ENCODE results near the gene VIPR2.
"Not testable (repeated sequence)": the region's sequence is repeated elsewhere in the genome, so short reads cannot be mapped to it uniquely, and the experiment has no call there.

VIPR2 gene

GRCh38 chr7:159179241-159179640, 34.6 kb upstream of the VIPR2 start:
- in situ Hi-C loops (cut with HindIII; ENCODE audit: low sequenced_read_pairs) = no loop called here
- TF ChIP-seq CTCF (IDR thresholded peaks at IDR 0.05; ENCODE audit: low read depth, low read length, missing control alignments) = no peak

GRCh38 chr7:159177284-159177953, 32.8 kb upstream of the VIPR2 start:
- in situ Hi-C loops (cut with HindIII; ENCODE audit: low sequenced_read_pairs) = no loop called here
- no peak for TF ChIP-seq CTCF (IDR thresholded peaks at IDR 0.05; ENCODE audit: low read depth, low read length, missing control alignments)
- no peak for DNase-seq (ENCODE audit: low read depth)
- H3K4me3 ChIP-seq (ENCODE audit: low read depth, low read length) = no peak overlapping the region

More at GRCh38 chr7:159179241-159179640, 34.6 kb upstream of the VIPR2 start:
- no peak for DNase-seq (ENCODE audit: low read depth)
- H3K4me3 ChIP-seq (ENCODE audit: low read depth, low read length) = no peak overlapping the region

DNA sequence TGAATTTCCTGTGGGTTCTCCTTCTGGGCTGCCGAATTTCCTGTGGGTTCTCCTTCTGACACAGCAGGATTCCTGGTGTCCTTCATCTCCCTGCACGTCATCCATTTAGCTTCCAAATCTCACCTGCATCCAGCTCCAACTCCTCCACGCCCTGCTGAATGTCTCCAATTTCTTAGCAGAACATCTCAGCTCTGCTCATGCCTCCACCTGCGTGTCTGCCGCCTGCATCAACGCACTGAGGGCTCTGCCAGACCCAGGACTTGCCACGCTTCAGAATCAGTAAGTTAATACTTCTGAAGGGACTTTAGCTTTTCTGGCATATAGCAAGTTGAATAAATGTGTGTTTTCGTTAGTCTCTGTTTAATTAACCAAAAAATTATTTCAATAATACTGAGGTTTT, 31.1 kb upstream of the VIPR2 start:
- no peak overlapping the region for H3K4me3 ChIP-seq (ENCODE audit: low read depth, low read length)
- in situ Hi-C loops (cut with HindIII; ENCODE audit: low sequenced_read_pairs) = no loop called here
- TF ChIP-seq CTCF (IDR thresholded peaks at IDR 0.05; ENCODE audit: low read depth, low read length, missing control alignments) = no peak
- DNase-seq (ENCODE audit: low read depth) = no peak

DNA sequence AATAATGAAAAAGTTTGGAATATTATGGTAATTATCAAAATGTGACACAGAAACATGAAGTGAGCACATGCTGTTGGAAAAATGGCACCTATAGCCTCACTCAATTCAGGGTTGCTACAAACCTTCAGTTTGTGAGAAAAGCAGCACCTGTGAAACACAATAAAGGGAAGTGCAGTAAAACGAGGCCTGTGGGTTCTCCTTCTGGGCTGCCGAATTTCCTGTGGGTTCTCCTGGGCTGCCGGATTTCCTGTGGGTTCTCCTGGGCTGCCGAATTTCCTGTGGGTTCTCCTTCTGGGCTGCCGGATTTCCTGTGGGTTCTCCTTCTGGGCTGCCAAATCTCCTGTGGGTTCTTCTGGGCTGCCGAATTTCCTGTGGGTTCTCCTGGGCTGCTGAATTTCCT, 30.4 kb upstream of the VIPR2 start:
- DNase-seq (ENCODE audit: low read depth); in situ Hi-C loops (cut with HindIII; ENCODE audit: low sequenced_read_pairs); H3K4me3 ChIP-seq (ENCODE audit: low read depth, low read length): not testable (repeated sequence)

GRCh38 chr7:159172400-159172799, 27.7 kb upstream of the VIPR2 start:
- no peak for TF ChIP-seq CTCF (IDR thresholded peaks at IDR 0.05; ENCODE audit: low read depth, low read length, missing control alignments)
- DNase-seq (ENCODE audit: low read depth) = no peak
- no peak overlapping the region for H3K4me3 ChIP-seq (ENCODE audit: low read depth, low read length)
- in situ Hi-C loops (cut with HindIII; ENCODE audit: low sequenced_read_pairs) = no loop called here

- no peak for TF ChIP-seq CTCF (IDR thresholded peaks at IDR 0.05; ENCODE audit: low read depth, low read length, missing control alignments)
- in situ Hi-C loops (cut with HindIII; ENCODE audit: low sequenced_read_pairs) = no loop called here
- H3K4me3 ChIP-seq (ENCODE audit: low read depth, low read length) = no peak overlapping the region
- DNase-seq (ENCODE audit: low read depth) = no peak
Observed at GRCh38 chr7:159169391-159169790, 24.7 kb upstream of the VIPR2 start.

GRCh38 chr7:159167139-159167538, 22.5 kb upstream of the VIPR2 start:
- H3K4me3 ChIP-seq (ENCODE audit: low read depth, low read length) = no peak overlapping the region
- DNase-seq (ENCODE audit: low read depth) = no peak
- in situ Hi-C loops (cut with HindIII; ENCODE audit: low sequenced_read_pairs) = no loop called here
- no peak for TF ChIP-seq CTCF (IDR thresholded peaks at IDR 0.05; ENCODE audit: low read depth, low read length, missing control alignments)
